Measurements from ENCODE around the gene TRMU. TPM values are rescaled to one million over a fixed set of nuclear protein-coding genes. Genes with fewer than 3 reads are reported as not detected.

TRMU gene
- total and polyA plus RNA-seq, 2 experiments from 2014 or later = 48.3 to 70.4 TPM

- TF ChIP-seq POLR2AphosphoS5 (IDR thresholded peaks at IDR 0.05; ENCODE audit: low read depth) (no peak), CTCF (conservative IDR thresholded peaks at IDR 0.05; ENCODE audit: low read depth in 2 of 2) (no peak), REST (IDR thresholded peaks at IDR 0.05; ENCODE audit: unreplicated experiment) (no peak), ZNF114 (CRISPR knock-in tag; IDR thresholded peaks at IDR 0.05) (no peak), EZH2phosphoT487 (IDR thresholded peaks at IDR 0.05; ENCODE audit: unreplicated experiment) (no peak), ZNF331 (CRISPR knock-in tag; IDR thresholded peaks at IDR 0.05; ENCODE audit: low read depth) (no peak), NANOG (IDR thresholded peaks at IDR 0.05; ENCODE audit: borderline replicate concordance) (no peak), EZH2 (IDR thresholded peaks at IDR 0.05; ENCODE audit: low read depth, unreplicated experiment) (no peak)
Observed at GRCh38 chr22:46315976-46316375, 19.5 kb upstream of the TRMU start (continued).

- ATAC-seq = no peak
- H4K20me1 ChIP-seq (replicated peaks; ENCODE audit: insufficient read depth) = no peaks in the 10 kb centered on the region; the same call in 1 of the 2 replicates
- no peak overlapping the region for H3K27ac ChIP-seq (ENCODE audit: low read depth)
- no peaks in the 10 kb centered on the region for H3F3A ChIP-seq (replicated peaks; ENCODE audit: low read depth)
- Mint-ChIP-seq H3K4me3 (no peak overlapping the region), H3K36me3 (ENCODE audit: low read depth) (peaks cover 59% of the 10 kb centered on the region), H3K27ac (no peak overlapping the region), H3K4me1 (no peaks in the 10 kb centered on the region), H3K9me3 (no peaks in the 10 kb centered on the region), H3K27me3 (ENCODE audit: insufficient read depth, low read depth, poor library complexity) (peaks cover 4% of the 10 kb centered on the region)
- no peaks in the 10 kb centered on the region for H3K4me1 ChIP-seq (ENCODE audit: insufficient read depth)
- DNase-seq (ENCODE audit: low spot score) = no peak
- H3K9me2 ChIP-seq (ENCODE audit: insufficient read depth) = no peaks in the 10 kb centered on the region
- no peaks in the 10 kb centered on the region for H3K27me3 ChIP-seq (ENCODE audit: insufficient read depth)
- no peak overlapping the region for H3K4me3 ChIP-seq
- H3K79me2 ChIP-seq (replicated peaks; ENCODE audit: insufficient read depth) = no peaks in the 10 kb centered on the region; the same call in 1 of the 2 replicates
- H3K36me3 ChIP-seq (ENCODE audit: insufficient read depth) = peaks cover 14% of the 10 kb centered on the region
- H2AFZ ChIP-seq = no peak overlapping the region
- H3K4me2 ChIP-seq = no peak overlapping the region
- TF ChIP-seq ETS1 (IDR thresholded peaks at IDR 0.05) (no peak), EZH2 (IDR thresholded peaks at IDR 0.05; ENCODE audit: low read depth, unreplicated experiment) (no peak), EZH2phosphoT487 (IDR thresholded peaks at IDR 0.05; ENCODE audit: unreplicated experiment) (no peak), POLR2AphosphoS5 (IDR thresholded peaks at IDR 0.05; ENCODE audit: low read depth) (no peak), ZNF462 (CRISPR knock-in tag; IDR thresholded peaks at IDR 0.05) (no peak)
Observed at GRCh38 chr22:46317646-46318045, 17.9 kb upstream of the TRMU start.

Data from GM23338 (cell line).